NCI-H1436 treated with DMSO at 0.1 percent for 48 hours (cell line): ENCODE measurements around the gene CLHC1.
"Not testable (repeated sequence)": the region's sequence is repeated elsewhere in the genome, so short reads cannot be mapped to it uniquely, and the experiment has no call there.

Experiments
- DNase-seq: peaks from one replicate; lab custom pipeline; 2025; lab: John Stamatoyannopoulos, UW

CLHC1 gene

GRCh38 chr2:55153584-55154299 lies 78.4 kb downstream of the CLHC1 start:
- no peak for DNase-seq

GRCh38 chr2:55152475-55153412 lies 79.3 kb downstream of the CLHC1 start:
- DNase-seq: no peak

GRCh38 chr2:55151733-55152433 lies 80.2 kb downstream of the CLHC1 start:
- DNase-seq: no peak

GRCh38 chr2:55150834-55151233 lies 81.3 kb downstream of the CLHC1 start:
- DNase-seq: no peak

- no peak for DNase-seq
Measured at GRCh38 chr2:55148269-55148668, 83.8 kb downstream of the CLHC1 start.

- DNase-seq: no peak
Measured at GRCh38 chr2:55147531-55147930, 84.6 kb downstream of the CLHC1 start.

- no peak for DNase-seq
Measured at GRCh38 chr2:55147041-55147440, 85.1 kb downstream of the CLHC1 start.

GRCh38 chr2:55146263-55146662 lies 85.8 kb downstream of the CLHC1 start:
- DNase-seq: no peak

GRCh38 chr2:55144922-55145820 lies 86.9 kb downstream of the CLHC1 start:
- DNase-seq: no peak

GRCh38 chr2:55143706-55144105 lies 88.4 kb downstream of the CLHC1 start:
- not testable (repeated sequence) for DNase-seq

GRCh38 chr2:55142518-55142917 lies 89.6 kb downstream of the CLHC1 start:
- no peak for DNase-seq

GRCh38 chr2:55141572-55142413 lies 90.3 kb downstream of the CLHC1 start:
- no peak for DNase-seq

- no peak for DNase-seq
Measured at GRCh38 chr2:55140316-55141219, 91.5 kb downstream of the CLHC1 start.

GRCh38 chr2:55139305-55139704 lies 92.8 kb downstream of the CLHC1 start:
- DNase-seq: no peak

GRCh38 chr2:55138882-55139229 lies 93.2 kb downstream of the CLHC1 start:
- no peak for DNase-seq

- DNase-seq: peak; percentile 43
Measured at GRCh38 chr2:55138014-55138881, 93.8 kb downstream of the CLHC1 start.

GRCh38 chr2:55137024-55137958 lies 94.8 kb downstream of the CLHC1 start:
- no peak for DNase-seq
